Common myeloid progenitor, CD34-positive (primary cell): ENCODE data around the gene UCHL1.
A peak's percentile ranks its signal among the peaks of the same experiment; 100 is the strongest.

Source experiments
- CTCF ChIA-PET: fragments of 350-600 bp; sonication (Branson Sonifier 250); formaldehyde crosslinking; loops from one replicate; lab custom pipeline; 2021; ENCODE audit warnings: antibody characterized with exemption; lab: Charles Lee
- POLR2A ChIA-PET: fragments of 350-600 bp; sonication (Branson Sonifier 250); formaldehyde crosslinking; loops from one replicate; lab custom pipeline; 2021; ENCODE audit warnings: antibody characterized with exemption; lab: Charles Lee
- DNase-seq, 3 donors: peaks; one replicate each; pipeline versions ENCODE4 v3.0.0 to v3.0.0-alpha.2; 2013
- H3K27ac ChIP-seq, 2 experiments: 1 replicate in 1 of 2; 2 replicates in 1 of 2; pipeline ENCODE4 v1.7.0; 2013; ENCODE audit warnings: inconsistent platforms in 2 of 2, low read length in 2 of 2, mild to moderate bottlenecking in 2 of 2, low read depth in 1 of 2, moderate library complexity in 1 of 2; ENCODE audit not compliant: severe bottlenecking in 2 of 2, insufficient read depth in 1 of 2, poor library complexity in 1 of 2
- H3K27me3 ChIP-seq, 5 experiments: replicated peaks in 2 of 5; 1 replicate in 3 of 5; 2 replicates in 2 of 5; pipeline versions ENCODE4 v1.6.1 to v1.7.0; 2013; ENCODE audit warnings: low read length in 4 of 5, mild to moderate bottlenecking in 2 of 5, moderate library complexity in 2 of 5, inconsistent platforms in 1 of 5; ENCODE audit not compliant: insufficient read depth in 5 of 5, control insufficient read depth in 4 of 5
- H3K36me3 ChIP-seq, 4 experiments: 1 replicate in 2 of 4; 2 replicates in 2 of 4; pipeline versions ENCODE4 v1.6.1 to v1.7.0; 2013; ENCODE audit warnings: low read length in 3 of 4, control low read depth in 1 of 4, mild to moderate bottlenecking in 1 of 4; ENCODE audit not compliant: control insufficient read depth in 4 of 4, insufficient read depth in 4 of 4
- H3K4me1 ChIP-seq, 4 experiments: 1 replicate in 3 of 4; 2 replicates in 1 of 4; pipeline versions ENCODE4 v1.6.1 to v1.7.1; 2013; ENCODE audit warnings: low read length in 3 of 4, mild to moderate bottlenecking in 3 of 4, control low read depth in 1 of 4, inconsistent platforms in 1 of 4, moderate library complexity in 1 of 4; ENCODE audit not compliant: control insufficient read depth in 4 of 4, insufficient read depth in 4 of 4; ENCODE audit errors: control extremely low read depth in 1 of 4
- H3K4me3 ChIP-seq, 7 experiments: 1 replicate in 4 of 7; 2 replicates in 3 of 7; pipeline versions ENCODE4 v1.5.1 to v1.7.0; 2013; ENCODE audit warnings: mild to moderate bottlenecking in 7 of 7, low read length in 6 of 7, moderate library complexity in 6 of 7, inconsistent platforms in 2 of 7, low read depth in 2 of 7, control low read depth in 1 of 7; ENCODE audit not compliant: insufficient read depth in 4 of 7, control insufficient read depth in 1 of 7; ENCODE audit errors: extremely low read depth in 1 of 7
- H3K9me3 ChIP-seq, 5 experiments: 1 replicate in 4 of 5; 2 replicates in 1 of 5; pipeline versions ENCODE4 v1.6.1 to v1.7.1; 2013; ENCODE audit warnings: low read length in 4 of 5, mild to moderate bottlenecking in 2 of 5, inconsistent platforms in 1 of 5, low read depth in 1 of 5, moderate library complexity in 1 of 5; ENCODE audit not compliant: control insufficient read depth in 4 of 5, insufficient read depth in 2 of 5; ENCODE audit errors: control extremely low read depth in 1 of 5
- WGBS: methylation state at CpG from one replicate; pipeline ENCODE4 v1.1.5; 2013; ENCODE audit not compliant: insufficient coverage; 5-methylcytosine and 5-hydroxymethylcytosine counted together

UCHL1 gene

DNA sequence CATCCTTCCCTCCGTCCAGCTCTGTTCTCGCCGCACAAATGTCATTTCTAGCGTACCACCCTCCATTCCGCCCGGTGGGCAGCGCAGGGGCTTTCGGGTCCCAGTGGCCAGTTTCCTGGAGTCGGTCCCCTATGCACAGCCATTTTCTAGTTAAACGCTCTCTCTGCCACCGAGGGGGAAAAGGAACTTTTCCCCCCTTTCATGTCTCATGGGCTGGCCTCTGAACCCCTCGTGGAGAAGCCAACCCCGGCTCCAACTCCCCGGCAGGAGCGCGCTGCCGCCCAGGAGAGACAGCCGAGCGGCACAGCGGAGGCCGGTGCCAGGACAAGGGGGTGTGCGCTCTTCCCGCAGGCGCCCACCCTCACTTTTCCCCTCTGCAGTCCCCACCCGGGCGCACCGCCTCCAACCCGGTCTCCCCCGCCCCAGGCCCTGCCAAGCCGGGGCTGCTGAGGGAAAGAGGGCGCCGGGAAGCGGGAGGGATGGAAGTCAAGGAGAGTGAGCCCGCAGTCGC lies 43.0 kb upstream of the UCHL1 start:
- Histone ChIP-seq H3K4me1 (peaks cover 0 to 37% (median 24%) of the 10 kb centered on the region in 4 experiments), H3K27me3 (peaks cover 8 to 58% (median 15%) of the 10 kb centered on the region in 5 experiments), H3K4me3 (peak overlapping the region; percentile 61 to 85 (median 73)), H3K36me3 (no peaks in the 10 kb centered on the region), H3K9me3 (no peaks in the 10 kb centered on the region), H3K27ac (no peak overlapping the region)
- ChIA-PET CTCF (interaction anchor here (0.7 to 4.0 kb wide), 5 partner anchors 16 to 236 kb away, joined by 3 to 35 read pairs (median 3); no protein-coding TSS in a partner anchor), POLR2A (no interaction called here)
- under 1% methylated on average over 30 of the region's 35 CpGs for WGBS
- DNase-seq, result no peak

DNA sequence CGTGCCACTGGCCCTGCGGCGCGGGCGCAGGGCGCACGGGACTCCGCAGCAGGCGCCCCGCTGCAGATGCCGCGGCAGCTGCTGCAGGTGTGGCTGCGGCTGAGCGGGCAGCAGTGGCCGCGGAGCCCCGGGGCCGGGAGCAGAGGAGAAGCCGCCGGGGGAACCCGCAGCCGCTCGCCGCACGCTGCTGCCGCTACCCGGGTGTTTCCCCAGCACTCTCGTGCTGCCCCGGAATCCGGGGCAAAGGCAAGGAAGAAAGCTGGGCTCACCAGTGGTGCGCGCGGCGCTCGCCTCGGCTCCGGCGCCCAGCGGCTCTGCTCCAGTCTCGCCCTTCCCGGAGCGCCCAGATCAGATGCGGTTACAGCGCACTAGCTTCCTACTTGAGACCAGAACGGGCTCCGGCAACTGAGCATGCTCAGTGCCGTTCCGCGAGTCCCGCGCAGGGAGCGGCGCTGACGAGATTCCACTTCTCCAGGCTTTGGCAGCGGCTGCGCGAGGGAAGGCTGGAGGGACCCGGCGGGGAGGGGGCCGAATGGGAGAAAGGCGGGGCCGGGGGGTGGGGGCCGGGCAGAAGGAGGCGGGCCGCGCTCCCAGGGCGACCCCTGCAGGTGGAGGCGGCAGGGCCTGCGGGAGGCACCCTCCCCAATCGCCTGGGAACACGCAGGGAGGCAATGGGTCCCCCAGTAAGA lies 42.4 kb upstream of the UCHL1 start, which contains the start of gene APBB2:
APBB2 (minus strand) TSS at position 407 of the 689 bp plus-strand sequence. CDS start 181,288 bp downstream, outside the sequence.
- ChIA-PET CTCF (interaction anchor here (0.7 to 4.0 kb wide), 6 partner anchors 16 to 241 kb away, joined by 3 to 35 read pairs (median 3); no protein-coding TSS in a partner anchor), POLR2A (no interaction called here)
- 0% methylated on average over 52 of the region's 71 CpGs for WGBS
- H3K9me3 ChIP-seq, result no peaks in the 10 kb centered on the region
- DNase-seq, result peak; percentile 72 to 94 (median 93)
- H3K36me3 ChIP-seq, result no peaks in the 10 kb centered on the region
- peak within 1 kb of the TSS; percentile 61 to 85 (median 73) for H3K4me3 ChIP-seq
- H3K27ac ChIP-seq, result no peak within 1 kb of the TSS
- H3K27me3 ChIP-seq, result peaks cover 8 to 62% (median 15%) of the 10 kb centered on the region in 5 experiments
- peaks cover 0 to 37% (median 24%) of the 10 kb centered on the region in 4 experiments for H3K4me1 ChIP-seq

DNA sequence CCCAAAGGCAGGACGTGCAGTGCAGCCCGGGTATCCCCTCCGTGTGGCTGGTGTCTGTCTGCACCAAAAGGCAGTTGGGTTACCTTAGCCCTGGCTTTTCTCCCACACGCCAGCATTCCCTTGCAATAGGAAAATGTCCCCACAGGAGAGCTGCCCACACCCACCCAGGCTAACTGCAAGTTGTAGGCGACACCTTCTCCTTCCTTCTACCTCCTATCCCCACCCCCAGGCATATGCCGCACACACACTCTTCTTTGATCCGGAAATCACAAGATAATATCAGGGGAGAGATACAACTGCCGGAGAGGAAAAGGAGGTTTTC lies 41.9 kb upstream of the UCHL1 start:
- Histone ChIP-seq H3K4me1 (peaks cover 0 to 37% (median 24%) of the 10 kb centered on the region in 4 experiments), H3K36me3 (no peaks in the 10 kb centered on the region), H3K4me3 (peak overlapping the region in 5 of 7 experiments; percentile 30 to 85 (median 73)), H3K27ac (no peak overlapping the region), H3K27me3 (peaks cover 8 to 64% (median 15%) of the 10 kb centered on the region in 5 experiments), H3K9me3 (no peaks in the 10 kb centered on the region)
- ChIA-PET POLR2A (no interaction called here), CTCF (interaction anchor here (0.9 to 4.0 kb wide), 3 partner anchors 17 to 241 kb away, joined by 3 to 35 read pairs (median 4); no protein-coding TSS in a partner anchor)
- 9% methylated on average over 7 of the region's 8 CpGs for WGBS
- no peak for DNase-seq

DNA sequence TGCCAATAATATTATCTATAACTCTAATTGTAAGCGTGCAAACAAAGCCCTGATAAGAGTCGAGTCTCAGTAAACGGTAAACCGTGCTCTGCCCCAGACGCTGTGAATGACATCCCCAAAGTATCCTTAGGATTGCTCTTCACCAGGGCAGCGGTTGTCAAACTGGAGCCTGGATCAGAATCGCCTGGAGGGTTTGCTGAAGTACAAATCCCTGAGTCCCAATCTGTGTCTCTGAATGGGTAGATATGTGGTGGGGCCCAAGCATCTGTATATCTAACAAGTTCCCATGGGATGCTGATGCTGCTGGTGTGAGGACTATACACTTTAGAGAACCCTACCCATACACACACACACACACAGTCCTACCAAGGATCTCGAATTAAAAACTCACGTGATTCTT lies 41.6 kb upstream of the UCHL1 start:
- peaks cover 0 to 37% (median 24%) of the 10 kb centered on the region in 4 experiments for H3K4me1 ChIP-seq
- WGBS, result 36% methylated on average over 7 of the region's 9 CpGs
- no peak overlapping the region for H3K27ac ChIP-seq
- peak overlapping the region in 2 of 7 experiments; percentile 38 to 85 for H3K4me3 ChIP-seq
- ChIA-PET CTCF (interaction anchor here (1.0 to 4.0 kb wide), 2 partner anchors 237 to 242 kb away, joined by 4 to 35 read pairs; no protein-coding TSS in a partner anchor), POLR2A (no interaction called here)
- no peaks in the 10 kb centered on the region for H3K36me3 ChIP-seq
- H3K9me3 ChIP-seq, result no peaks in the 10 kb centered on the region
- DNase-seq, result peak in 2 of 3 donors; percentile 2 to 12
- peaks cover 8 to 64% (median 15%) of the 10 kb centered on the region in 5 experiments for H3K27me3 ChIP-seq

DNA sequence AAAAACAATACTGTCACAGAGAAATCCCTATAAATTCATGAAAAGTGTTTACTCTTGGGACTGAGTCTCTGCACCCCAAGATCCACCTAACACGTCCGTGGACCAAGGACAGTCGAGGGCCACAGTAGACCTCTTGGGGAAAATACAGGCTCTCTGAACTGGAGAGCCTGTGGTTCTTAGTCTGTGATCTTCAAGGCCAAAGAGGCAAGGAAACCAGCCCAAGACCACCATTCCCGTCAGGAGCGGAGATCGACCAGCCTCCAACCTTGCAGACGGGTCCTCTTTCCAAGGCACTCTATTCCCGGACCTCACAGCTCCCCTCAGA lies 40.8 kb upstream of the UCHL1 start:
- Histone ChIP-seq H3K4me1 (peaks cover 0 to 37% (median 24%) of the 10 kb centered on the region in 4 experiments), H3K9me3 (no peaks in the 10 kb centered on the region), H3K27ac (no peak overlapping the region), H3K36me3 (no peaks in the 10 kb centered on the region), H3K27me3 (peaks cover 8 to 64% (median 15%) of the 10 kb centered on the region in 5 experiments), H3K4me3 (peak overlapping the region in 6 of 7 experiments; percentile 45 to 81 (median 67))
- CTCF ChIA-PET, result interaction anchor here (1.7 kb wide), 1 partner anchor 240 kb away, joined by 3 read pairs; no protein-coding TSS in a partner anchor
- no peak for DNase-seq
- POLR2A ChIA-PET, result no interaction called here
- 39% methylated on average over 8 of the region's 8 CpGs for WGBS

DNA sequence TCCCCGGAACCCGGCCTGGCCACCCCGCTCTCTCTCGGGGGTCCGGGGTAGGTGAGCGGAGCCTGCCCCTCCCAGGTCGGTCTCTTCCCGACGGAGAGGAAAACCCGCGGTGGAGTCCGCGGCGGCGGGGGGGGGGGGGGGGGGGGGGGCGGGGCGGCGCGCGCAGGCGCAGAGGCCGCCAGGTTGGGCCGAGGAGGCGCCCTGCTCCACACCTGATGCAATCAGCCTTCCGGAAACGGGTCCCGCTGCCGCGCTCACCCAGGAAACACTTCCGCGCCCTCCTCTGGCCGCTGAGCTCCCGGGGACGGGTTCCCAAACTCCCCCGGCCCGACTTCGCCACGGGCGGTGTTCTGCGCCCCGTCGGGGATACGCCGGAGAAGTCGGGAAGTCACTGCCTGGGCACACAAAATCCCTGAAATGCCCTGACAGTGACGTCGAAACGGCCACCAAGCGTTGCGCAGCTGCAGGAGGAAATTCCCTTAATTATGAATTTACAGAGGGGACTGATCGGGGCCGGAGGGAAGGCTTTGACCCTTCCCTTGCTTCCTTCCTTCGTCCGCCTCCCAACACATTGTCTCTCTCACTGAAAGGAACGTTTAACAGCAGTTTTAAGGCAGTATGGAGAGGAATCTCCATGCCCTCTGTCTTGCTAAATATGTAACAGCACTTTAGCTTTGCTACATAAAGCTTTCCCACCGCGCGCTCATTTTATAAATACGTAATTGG lies 40.3 kb upstream of the UCHL1 start:
- 0% methylated on average over 22 of the region's 59 CpGs for WGBS
- H3K4me1 ChIP-seq, result peaks cover 0 to 37% (median 24%) of the 10 kb centered on the region in 4 experiments
- POLR2A ChIA-PET, result no interaction called here
- no peaks in the 10 kb centered on the region for H3K9me3 ChIP-seq
- peak overlapping the region; percentile 48 to 81 (median 72) for H3K4me3 ChIP-seq
- DNase-seq, result peak; percentile 52 to 79 (median 74)
- CTCF ChIA-PET, result interaction anchor here (1.0 to 1.7 kb wide), 2 partner anchors 12 to 240 kb away, joined by 3 read pairs; no protein-coding TSS in a partner anchor
- peak overlapping the region in 1 of 2 experiments; percentile 53 for H3K27ac ChIP-seq
- no peaks in the 10 kb centered on the region for H3K36me3 ChIP-seq
- H3K27me3 ChIP-seq, result peaks cover 8 to 62% (median 15%) of the 10 kb centered on the region in 5 experiments
